K562 (cell line): Measurements from ENCODE around the gene KIF7. TPM values are rescaled to one million over a fixed set of nuclear protein-coding genes. Genes with fewer than 3 reads are reported as not detected.

ENCODE experiments used
- ASH1L ChIP-seq: fragments of 450-650 bp; IDR thresholded peaks from 2 replicates; pipeline ENCODE4 v1.6.1; 2018; ENCODE audit warnings: borderline replicate concordance, mild to moderate bottlenecking, low read depth; ENCODE audit not compliant: partially characterized antibody
- CREM ChIP-seq: IDR thresholded peaks from 2 replicates; pipeline ENCODE4 v1.6.1; 2014; ENCODE audit warnings: antibody characterized with exemption, low read depth
- polyA plus RNA-seq, 8 experiments: library from polyadenylated mRNA; depleted of rRNA in 4 of 8; stranded (reverse) in 5 of 8; unstranded in 3 of 8; fragments of >200 nt; fragmentation: Nextera tagmentation in 2 of 8; fragmentation: Illumina TruSeq in 1 of 8; extraction: Ambion mirVana in 2 of 8; extraction: Trizol in 1 of 8; gene quantifications; 2 replicates each; pipeline versions ENCODE4 v1.2.1 to v1.2.3, GENCODE V29; 2011 to 2014; ENCODE audit warnings: inconsistent platforms in 1 of 8, missing spikeins in 1 of 8
- total RNA-seq, 7 experiments: library from RNA; depleted of rRNA in 6 of 7; stranded (reverse); fragments of >200 nt in 6 of 7; fragmentation: Illumina TruSeq in 2 of 7; extraction: Trizol in 2 of 7; gene quantifications; 2 replicates each; pipeline versions ENCODE4 v1.2.1 to v1.2.3, GENCODE V29; 2011 to 2021; ENCODE audit warnings: low replicate concordance in 1 of 7
- TF ChIP-seq, protein P1 (sequence below), 2 experiments: fragments of 450-650 bp; formaldehyde crosslinking in 1 of 2; IDR thresholded peaks; 2 replicates each; pipeline versions ENCODE4 v1.4.0 to v1.6.1; 2014 to 2020; ENCODE audit warnings: mild to moderate bottlenecking in 2 of 2, borderline replicate concordance in 1 of 2, low read depth in 1 of 2
- TF ChIP-seq, protein P2 (sequence below): fragments of 450-650 bp; formaldehyde crosslinking; IDR thresholded peaks from 2 replicates; pipeline ENCODE4 v1.4.0; 2022; ENCODE audit warnings: missing genetic modification characterization
- TF ChIP-seq, protein P3 (sequence below): fragments of 450-650 bp; formaldehyde crosslinking; conservative IDR thresholded peaks from 2 replicates; pipeline ENCODE4 v1.4.0; 2022; ENCODE audit warnings: mild to moderate bottlenecking, missing genetic modification characterization
- TF ChIP-seq, protein P4 (sequence below): IDR thresholded peaks from 2 replicates; pipeline ENCODE4 v1.6.1; 2011; ENCODE audit warnings: borderline replicate concordance, low read depth, mild to moderate bottlenecking, moderate library complexity, low read length; ENCODE audit not compliant: insufficient read depth, poor library complexity, severe bottlenecking

KIF7 gene
- total and polyA plus RNA-seq, 9 of the 15 experiments (the other 6 are each of a cell fraction or from before 2014, with no cell fraction given): 0.04 to 2.0 (median 0.58) TPM

DNA sequence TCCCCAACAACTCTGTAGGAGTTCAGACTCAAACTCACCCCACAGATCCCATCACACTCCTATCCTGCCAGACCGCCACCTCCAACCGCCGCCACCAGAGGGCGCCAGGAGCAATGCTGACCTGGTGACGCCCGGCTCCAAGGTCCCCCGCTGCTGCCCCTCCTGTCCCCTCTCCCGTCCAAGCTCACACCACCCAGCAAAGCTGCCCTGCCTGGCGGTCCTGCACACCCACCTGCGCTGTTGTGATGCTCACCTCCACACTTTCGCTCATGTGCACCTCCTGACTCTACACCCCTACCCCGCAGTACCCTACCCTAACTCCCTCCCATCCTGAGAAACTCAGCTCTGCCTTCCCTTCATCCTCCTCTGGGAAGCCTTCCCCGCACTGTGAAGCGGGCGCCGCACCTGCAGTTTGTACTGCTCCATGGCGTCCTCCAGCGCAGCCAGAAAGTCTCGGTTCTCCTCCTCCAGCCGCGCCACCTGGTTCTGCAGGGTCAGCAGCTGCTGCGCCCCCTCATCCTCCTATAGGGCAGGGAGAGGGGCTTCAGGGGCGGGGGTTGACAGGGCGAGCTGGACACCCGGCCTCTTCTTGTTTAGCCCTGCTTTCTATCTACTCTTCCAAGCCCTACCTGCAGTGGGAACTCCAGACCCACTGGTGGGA, 7.9 kb downstream of the KIF7 start (continued):
- TF ChIP-seq, protein P1, sequence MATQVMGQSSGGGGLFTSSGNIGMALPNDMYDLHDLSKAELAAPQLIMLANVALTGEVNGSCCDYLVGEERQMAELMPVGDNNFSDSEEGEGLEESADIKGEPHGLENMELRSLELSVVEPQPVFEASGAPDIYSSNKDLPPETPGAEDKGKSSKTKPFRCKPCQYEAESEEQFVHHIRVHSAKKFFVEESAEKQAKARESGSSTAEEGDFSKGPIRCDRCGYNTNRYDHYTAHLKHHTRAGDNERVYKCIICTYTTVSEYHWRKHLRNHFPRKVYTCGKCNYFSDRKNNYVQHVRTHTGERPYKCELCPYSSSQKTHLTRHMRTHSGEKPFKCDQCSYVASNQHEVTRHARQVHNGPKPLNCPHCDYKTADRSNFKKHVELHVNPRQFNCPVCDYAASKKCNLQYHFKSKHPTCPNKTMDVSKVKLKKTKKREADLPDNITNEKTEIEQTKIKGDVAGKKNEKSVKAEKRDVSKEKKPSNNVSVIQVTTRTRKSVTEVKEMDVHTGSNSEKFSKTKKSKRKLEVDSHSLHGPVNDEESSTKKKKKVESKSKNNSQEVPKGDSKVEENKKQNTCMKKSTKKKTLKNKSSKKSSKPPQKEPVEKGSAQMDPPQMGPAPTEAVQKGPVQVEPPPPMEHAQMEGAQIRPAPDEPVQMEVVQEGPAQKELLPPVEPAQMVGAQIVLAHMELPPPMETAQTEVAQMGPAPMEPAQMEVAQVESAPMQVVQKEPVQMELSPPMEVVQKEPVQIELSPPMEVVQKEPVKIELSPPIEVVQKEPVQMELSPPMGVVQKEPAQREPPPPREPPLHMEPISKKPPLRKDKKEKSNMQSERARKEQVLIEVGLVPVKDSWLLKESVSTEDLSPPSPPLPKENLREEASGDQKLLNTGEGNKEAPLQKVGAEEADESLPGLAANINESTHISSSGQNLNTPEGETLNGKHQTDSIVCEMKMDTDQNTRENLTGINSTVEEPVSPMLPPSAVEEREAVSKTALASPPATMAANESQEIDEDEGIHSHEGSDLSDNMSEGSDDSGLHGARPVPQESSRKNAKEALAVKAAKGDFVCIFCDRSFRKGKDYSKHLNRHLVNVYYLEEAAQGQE (IDR thresholded peaks at IDR 0.05; ENCODE audit: borderline replicate concordance): 0 out of 2 replicates have a peak, but pooled peaks have one; percentile 22
- TF ChIP-seq, protein P1 (CRISPR knock-in tag; IDR thresholded peaks at IDR 0.05; ENCODE audit: low read depth): no peak
- TF ChIP-seq, protein P2, sequence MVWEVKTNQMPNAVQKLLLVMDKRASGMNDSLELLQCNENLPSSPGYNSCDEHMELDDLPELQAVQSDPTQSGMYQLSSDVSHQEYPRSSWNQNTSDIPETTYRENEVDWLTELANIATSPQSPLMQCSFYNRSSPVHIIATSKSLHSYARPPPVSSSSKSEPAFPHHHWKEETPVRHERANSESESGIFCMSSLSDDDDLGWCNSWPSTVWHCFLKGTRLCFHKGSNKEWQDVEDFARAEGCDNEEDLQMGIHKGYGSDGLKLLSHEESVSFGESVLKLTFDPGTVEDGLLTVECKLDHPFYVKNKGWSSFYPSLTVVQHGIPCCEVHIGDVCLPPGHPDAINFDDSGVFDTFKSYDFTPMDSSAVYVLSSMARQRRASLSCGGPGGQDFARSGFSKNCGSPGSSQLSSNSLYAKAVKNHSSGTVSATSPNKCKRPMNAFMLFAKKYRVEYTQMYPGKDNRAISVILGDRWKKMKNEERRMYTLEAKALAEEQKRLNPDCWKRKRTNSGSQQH (CRISPR knock-in tag): 0 out of 2 replicates have a peak, but pooled peaks have one; percentile 25
- TF ChIP-seq CREM (peak; percentile 68), ASH1L (no peak)
- TF ChIP-seq, protein P3, sequence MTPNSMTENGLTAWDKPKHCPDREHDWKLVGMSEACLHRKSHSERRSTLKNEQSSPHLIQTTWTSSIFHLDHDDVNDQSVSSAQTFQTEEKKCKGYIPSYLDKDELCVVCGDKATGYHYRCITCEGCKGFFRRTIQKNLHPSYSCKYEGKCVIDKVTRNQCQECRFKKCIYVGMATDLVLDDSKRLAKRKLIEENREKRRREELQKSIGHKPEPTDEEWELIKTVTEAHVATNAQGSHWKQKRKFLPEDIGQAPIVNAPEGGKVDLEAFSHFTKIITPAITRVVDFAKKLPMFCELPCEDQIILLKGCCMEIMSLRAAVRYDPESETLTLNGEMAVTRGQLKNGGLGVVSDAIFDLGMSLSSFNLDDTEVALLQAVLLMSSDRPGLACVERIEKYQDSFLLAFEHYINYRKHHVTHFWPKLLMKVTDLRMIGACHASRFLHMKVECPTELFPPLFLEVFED: peak; percentile 66; the same call in 1 of the 2 replicates
- TF ChIP-seq, protein P4, sequence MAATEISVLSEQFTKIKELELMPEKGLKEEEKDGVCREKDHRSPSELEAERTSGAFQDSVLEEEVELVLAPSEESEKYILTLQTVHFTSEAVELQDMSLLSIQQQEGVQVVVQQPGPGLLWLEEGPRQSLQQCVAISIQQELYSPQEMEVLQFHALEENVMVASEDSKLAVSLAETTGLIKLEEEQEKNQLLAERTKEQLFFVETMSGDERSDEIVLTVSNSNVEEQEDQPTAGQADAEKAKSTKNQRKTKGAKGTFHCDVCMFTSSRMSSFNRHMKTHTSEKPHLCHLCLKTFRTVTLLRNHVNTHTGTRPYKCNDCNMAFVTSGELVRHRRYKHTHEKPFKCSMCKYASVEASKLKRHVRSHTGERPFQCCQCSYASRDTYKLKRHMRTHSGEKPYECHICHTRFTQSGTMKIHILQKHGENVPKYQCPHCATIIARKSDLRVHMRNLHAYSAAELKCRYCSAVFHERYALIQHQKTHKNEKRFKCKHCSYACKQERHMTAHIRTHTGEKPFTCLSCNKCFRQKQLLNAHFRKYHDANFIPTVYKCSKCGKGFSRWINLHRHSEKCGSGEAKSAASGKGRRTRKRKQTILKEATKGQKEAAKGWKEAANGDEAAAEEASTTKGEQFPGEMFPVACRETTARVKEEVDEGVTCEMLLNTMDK: peak; percentile 87
